GM23338 (cell line): ENCODE measurements around the gene CAMSAP1. TPM values are rescaled to one million over a fixed set of nuclear protein-coding genes. Genes with fewer than 3 reads are reported as not detected.

Source experiments
- ATAC-seq: fragments of 200-7000 bp; cut with Tn5 transposase; 3 replicates; pipeline ENCODE4 v1.9.1; 2020
- DNase-seq: peaks from one replicate; pipeline ENCODE4 v3.0.0-alpha.2; 2015; ENCODE audit warnings: low spot score
- H2AFZ ChIP-seq: fragments of 200-600 bp; sonication (generic); 2 replicates; pipeline ENCODE4 v1.8.0; 2016; ENCODE audit warnings: antibody characterized with exemption, mild to moderate bottlenecking, moderate library complexity
- H3F3A ChIP-seq: fragments of 200-600 bp; sonication (generic); replicated peaks from 2 replicates; pipeline ENCODE4 v1.8.0; 2017; ENCODE audit warnings: antibody characterized with exemption, mixed run types, low read depth
- H3K27ac ChIP-seq: fragments of 200-600 bp; sonication (generic); 2 replicates; pipeline ENCODE4 v1.6.1; 2016; ENCODE audit warnings: low read depth
- H3K27me3 ChIP-seq: fragments of 200-600 bp; sonication (generic); 2 replicates; pipeline ENCODE4 v1.8.0; 2016; ENCODE audit warnings: mild to moderate bottlenecking, mixed run types, moderate library complexity; ENCODE audit not compliant: insufficient read depth
- H3K36me3 ChIP-seq: fragments of 200-600 bp; sonication (generic); 2 replicates; pipeline ENCODE4 v1.8.0; 2016; ENCODE audit warnings: mild to moderate bottlenecking; ENCODE audit not compliant: insufficient read depth
- H3K4me1 ChIP-seq: fragments of 200-600 bp; sonication (generic); 2 replicates; pipeline ENCODE4 v1.8.0; 2016; ENCODE audit warnings: mild to moderate bottlenecking, moderate library complexity; ENCODE audit not compliant: insufficient read depth
- H3K4me2 ChIP-seq: fragments of 200-600 bp; sonication (generic); 2 replicates; pipeline ENCODE4 v1.7.1; 2017; ENCODE audit warnings: mixed run types
- H3K4me3 ChIP-seq: fragments of 200-600 bp; sonication (generic); 2 replicates; pipeline ENCODE4 v1.6.1; 2016; ENCODE audit warnings: mixed run types
- H3K79me2 ChIP-seq: fragments of 200-600 bp; sonication (generic); replicated peaks from 2 replicates; pipeline ENCODE4 v1.8.0; 2017; ENCODE audit warnings: mild to moderate bottlenecking; ENCODE audit not compliant: insufficient read depth
- H3K9me2 ChIP-seq: fragments of 200-600 bp; sonication (generic); 2 replicates; pipeline ENCODE4 v1.8.0; 2017; ENCODE audit not compliant: insufficient read depth
- H4K20me1 ChIP-seq: fragments of 200-600 bp; sonication (generic); replicated peaks from 2 replicates; pipeline ENCODE4 v1.8.0; 2017; ENCODE audit warnings: mild to moderate bottlenecking; ENCODE audit not compliant: insufficient read depth
- H3K27ac Mint-ChIP-seq: 2 replicates; pipeline ENCODE4 v1.8.0; 2020; ENCODE audit warnings: inconsistent platforms, mild to moderate bottlenecking, moderate library complexity, mixed read lengths
- H3K27me3 Mint-ChIP-seq: 3 replicates; pipeline ENCODE4 v1.8.0; 2022; ENCODE audit warnings: low read depth, mild to moderate bottlenecking, moderate library complexity, mixed read lengths, inconsistent platforms; ENCODE audit not compliant: insufficient read depth, poor library complexity
- H3K36me3 Mint-ChIP-seq: 3 replicates; pipeline ENCODE4 v1.8.0; 2021; ENCODE audit warnings: low read depth, mild to moderate bottlenecking, inconsistent platforms, moderate library complexity, mixed read lengths
- H3K4me1 Mint-ChIP-seq: 3 replicates; pipeline ENCODE4 v1.8.0; 2020; ENCODE audit warnings: mild to moderate bottlenecking, inconsistent platforms, mixed read lengths
- H3K4me3 Mint-ChIP-seq: 3 replicates; pipeline ENCODE4 v1.8.0; 2021; ENCODE audit warnings: moderate library complexity, mild to moderate bottlenecking, inconsistent platforms, mixed read lengths
- H3K9me3 Mint-ChIP-seq: 3 replicates; pipeline ENCODE4 v1.8.0; 2020; ENCODE audit warnings: moderate library complexity, mild to moderate bottlenecking, inconsistent platforms, mixed read lengths
- CREB1 ChIP-seq: fragments of 250-450 bp; sonication (Bioruptor Pico); IDR thresholded peaks from 2 replicates; pipeline ENCODE4 v1.5.0; 2020; ENCODE audit warnings: low read depth, mild to moderate bottlenecking, moderate library complexity
- EZH2 ChIP-seq: fragments of 200-600 bp; sonication (generic); IDR thresholded peaks from one replicate; pipeline ENCODE4 v1.8.0; 2017; ENCODE audit warnings: antibody characterized with exemption, mild to moderate bottlenecking, low read depth; ENCODE audit not compliant: unreplicated experiment
- EZH2phosphoT487 ChIP-seq: fragments of 200-600 bp; sonication (generic); IDR thresholded peaks from one replicate; pipeline ENCODE4 v1.8.1; 2018; ENCODE audit warnings: antibody characterized with exemption; ENCODE audit not compliant: unreplicated experiment
- JUNB ChIP-seq: IDR thresholded peaks from one replicate; pipeline ENCODE4 v1.6.1; 2016; ENCODE audit warnings: antibody characterized with exemption; ENCODE audit not compliant: unreplicated experiment
- NANOG ChIP-seq: IDR thresholded peaks from 2 replicates; pipeline ENCODE4 v1.6.1; 2016; ENCODE audit warnings: antibody characterized with exemption, borderline replicate concordance
- POLR2AphosphoS5 ChIP-seq: IDR thresholded peaks from 2 replicates; pipeline ENCODE4 v1.6.1; 2016; ENCODE audit warnings: antibody characterized with exemption, low read depth
- STAT1 ChIP-seq: IDR thresholded peaks from one replicate; pipeline ENCODE4 v1.6.1; 2016; ENCODE audit warnings: antibody characterized with exemption; ENCODE audit not compliant: unreplicated experiment
- ZNF114 ChIP-seq: fragments of 250-450 bp; sonication (Bioruptor Pico); IDR thresholded peaks from 2 replicates; pipeline ENCODE4 v1.5.0; 2020; ENCODE audit warnings: mild to moderate bottlenecking, moderate library complexity
- ZNF331 ChIP-seq: fragments of 250-450 bp; sonication (Bioruptor Pico); IDR thresholded peaks from 2 replicates; pipeline ENCODE4 v1.5.0; 2020; ENCODE audit warnings: low read depth, mild to moderate bottlenecking, moderate library complexity
- ZNF462 ChIP-seq: fragments of 250-450 bp; sonication (Bioruptor Pico); IDR thresholded peaks from 2 replicates; pipeline ENCODE4 v1.5.0; 2020; ENCODE audit warnings: mild to moderate bottlenecking, moderate library complexity
- polyA plus RNA-seq: library from polyadenylated mRNA; unstranded; fragments of >200 nt; fragmentation: Nextera tagmentation; extraction: Ambion mirVana; gene quantifications from 2 replicates; pipeline ENCODE4 v1.2.1, GENCODE V29; 2016
- total RNA-seq: library from RNA; depleted of rRNA; stranded (reverse); fragments of >200 nt; shearing (Covaris generic); gene quantifications from 2 replicates; pipeline ENCODE4 v1.2.3, GENCODE V29; 2014
- TF ChIP-seq, protein P1 (sequence below): IDR thresholded peaks from one replicate; pipeline ENCODE4 v1.6.1; 2018; ENCODE audit warnings: antibody characterized with exemption; ENCODE audit not compliant: unreplicated experiment
- TF ChIP-seq, protein P2 (sequence below): IDR thresholded peaks from 2 replicates; pipeline ENCODE4 v1.6.1; 2016; ENCODE audit warnings: antibody characterized with exemption
- TF ChIP-seq, protein P3 (sequence below), 2 experiments: fragments of 200-600 bp in 1 of 2; sonication (generic) in 1 of 2; conservative IDR thresholded peaks; 2 replicates each; pipeline versions ENCODE4 v1.5.1 to v1.6.1; 2016 to 2017; ENCODE audit warnings: antibody characterized with exemption in 2 of 2, low read depth in 2 of 2, mild to moderate bottlenecking in 2 of 2, moderate library complexity in 1 of 2

CAMSAP1 gene
- total and polyA plus RNA-seq, 2 experiments from 2014 or later: 6.9 to 75.4 TPM

- DNase-seq: no peak
- H3K4me3 ChIP-seq: no peak overlapping the region
- H3K27ac ChIP-seq: no peak overlapping the region
- H3K4me1 Mint-ChIP-seq: peaks cover 5% of the 10 kb centered on the region; the same call in 1 of the 3 replicates
- H3K4me1 ChIP-seq: no peaks in the 10 kb centered on the region
- no peak overlapping the region for H2AFZ ChIP-seq
- H3K4me3 Mint-ChIP-seq: no peak overlapping the region
- no peak for ATAC-seq
- H3K9me2 ChIP-seq: no peaks in the 10 kb centered on the region
- peaks cover 18% of the 10 kb centered on the region; the same call in 2 of the 3 replicates for H3K36me3 Mint-ChIP-seq
- no peaks in the 10 kb centered on the region for H3K79me2 ChIP-seq
- H3F3A ChIP-seq: 0 out of 2 replicates have a peak, but pooled peaks cover 2% of the 10 kb centered on the region
- H3K27me3 ChIP-seq: no peaks in the 10 kb centered on the region
- H3K4me2 ChIP-seq: no peak overlapping the region
- TF ChIP-seq, protein P1, sequence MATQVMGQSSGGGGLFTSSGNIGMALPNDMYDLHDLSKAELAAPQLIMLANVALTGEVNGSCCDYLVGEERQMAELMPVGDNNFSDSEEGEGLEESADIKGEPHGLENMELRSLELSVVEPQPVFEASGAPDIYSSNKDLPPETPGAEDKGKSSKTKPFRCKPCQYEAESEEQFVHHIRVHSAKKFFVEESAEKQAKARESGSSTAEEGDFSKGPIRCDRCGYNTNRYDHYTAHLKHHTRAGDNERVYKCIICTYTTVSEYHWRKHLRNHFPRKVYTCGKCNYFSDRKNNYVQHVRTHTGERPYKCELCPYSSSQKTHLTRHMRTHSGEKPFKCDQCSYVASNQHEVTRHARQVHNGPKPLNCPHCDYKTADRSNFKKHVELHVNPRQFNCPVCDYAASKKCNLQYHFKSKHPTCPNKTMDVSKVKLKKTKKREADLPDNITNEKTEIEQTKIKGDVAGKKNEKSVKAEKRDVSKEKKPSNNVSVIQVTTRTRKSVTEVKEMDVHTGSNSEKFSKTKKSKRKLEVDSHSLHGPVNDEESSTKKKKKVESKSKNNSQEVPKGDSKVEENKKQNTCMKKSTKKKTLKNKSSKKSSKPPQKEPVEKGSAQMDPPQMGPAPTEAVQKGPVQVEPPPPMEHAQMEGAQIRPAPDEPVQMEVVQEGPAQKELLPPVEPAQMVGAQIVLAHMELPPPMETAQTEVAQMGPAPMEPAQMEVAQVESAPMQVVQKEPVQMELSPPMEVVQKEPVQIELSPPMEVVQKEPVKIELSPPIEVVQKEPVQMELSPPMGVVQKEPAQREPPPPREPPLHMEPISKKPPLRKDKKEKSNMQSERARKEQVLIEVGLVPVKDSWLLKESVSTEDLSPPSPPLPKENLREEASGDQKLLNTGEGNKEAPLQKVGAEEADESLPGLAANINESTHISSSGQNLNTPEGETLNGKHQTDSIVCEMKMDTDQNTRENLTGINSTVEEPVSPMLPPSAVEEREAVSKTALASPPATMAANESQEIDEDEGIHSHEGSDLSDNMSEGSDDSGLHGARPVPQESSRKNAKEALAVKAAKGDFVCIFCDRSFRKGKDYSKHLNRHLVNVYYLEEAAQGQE: no peak
- TF ChIP-seq ZNF462 (CRISPR knock-in tag) (no peak), EZH2phosphoT487 (no peak), ZNF114 (CRISPR knock-in tag) (no peak), JUNB (no peak), NANOG (no peak), ZNF331 (CRISPR knock-in tag) (no peak), POLR2AphosphoS5 (no peak), CREB1 (CRISPR knock-in tag) (no peak), STAT1 (no peak), EZH2 (no peak)
- TF ChIP-seq, protein P2, sequence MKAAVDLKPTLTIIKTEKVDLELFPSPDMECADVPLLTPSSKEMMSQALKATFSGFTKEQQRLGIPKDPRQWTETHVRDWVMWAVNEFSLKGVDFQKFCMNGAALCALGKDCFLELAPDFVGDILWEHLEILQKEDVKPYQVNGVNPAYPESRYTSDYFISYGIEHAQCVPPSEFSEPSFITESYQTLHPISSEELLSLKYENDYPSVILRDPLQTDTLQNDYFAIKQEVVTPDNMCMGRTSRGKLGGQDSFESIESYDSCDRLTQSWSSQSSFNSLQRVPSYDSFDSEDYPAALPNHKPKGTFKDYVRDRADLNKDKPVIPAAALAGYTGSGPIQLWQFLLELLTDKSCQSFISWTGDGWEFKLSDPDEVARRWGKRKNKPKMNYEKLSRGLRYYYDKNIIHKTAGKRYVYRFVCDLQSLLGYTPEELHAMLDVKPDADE: no peak
- TF ChIP-seq, protein P3, sequence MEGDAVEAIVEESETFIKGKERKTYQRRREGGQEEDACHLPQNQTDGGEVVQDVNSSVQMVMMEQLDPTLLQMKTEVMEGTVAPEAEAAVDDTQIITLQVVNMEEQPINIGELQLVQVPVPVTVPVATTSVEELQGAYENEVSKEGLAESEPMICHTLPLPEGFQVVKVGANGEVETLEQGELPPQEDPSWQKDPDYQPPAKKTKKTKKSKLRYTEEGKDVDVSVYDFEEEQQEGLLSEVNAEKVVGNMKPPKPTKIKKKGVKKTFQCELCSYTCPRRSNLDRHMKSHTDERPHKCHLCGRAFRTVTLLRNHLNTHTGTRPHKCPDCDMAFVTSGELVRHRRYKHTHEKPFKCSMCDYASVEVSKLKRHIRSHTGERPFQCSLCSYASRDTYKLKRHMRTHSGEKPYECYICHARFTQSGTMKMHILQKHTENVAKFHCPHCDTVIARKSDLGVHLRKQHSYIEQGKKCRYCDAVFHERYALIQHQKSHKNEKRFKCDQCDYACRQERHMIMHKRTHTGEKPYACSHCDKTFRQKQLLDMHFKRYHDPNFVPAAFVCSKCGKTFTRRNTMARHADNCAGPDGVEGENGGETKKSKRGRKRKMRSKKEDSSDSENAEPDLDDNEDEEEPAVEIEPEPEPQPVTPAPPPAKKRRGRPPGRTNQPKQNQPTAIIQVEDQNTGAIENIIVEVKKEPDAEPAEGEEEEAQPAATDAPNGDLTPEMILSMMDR (conservative IDR thresholded peaks at IDR 0.05; ENCODE audit: low read depth in 2 of 2): no peak
- no peaks in the 10 kb centered on the region for H3K36me3 ChIP-seq
- no peaks in the 10 kb centered on the region for H3K9me3 Mint-ChIP-seq
- H3K27ac Mint-ChIP-seq: no peak overlapping the region
- H3K27me3 Mint-ChIP-seq: peaks cover 21% of the 10 kb centered on the region
- H4K20me1 ChIP-seq: no peaks in the 10 kb centered on the region
Measured at GRCh38 chr9:135926402-135927194, 19.3 kb upstream of the CAMSAP1 start.
